Activated naive CD8-positive, alpha-beta T cell treated with anti-CD3 and anti-CD28 coated beads, Interleukin-2, amount 10 ng/mL, durations not matched to agents 7 days and 5 days (primary cell): ENCODE data around the gene PAX3. TPM values are rescaled to one million over a fixed set of nuclear protein-coding genes. Genes with fewer than 3 reads are reported as not detected.
"Not testable (repeated sequence)": the region's sequence is repeated elsewhere in the genome, so short reads cannot be mapped to it uniquely, and the experiment has no call there.

Experiments used
- ATAC-seq: fragments of 150-1000 bp; cut with Tn5 transposase; one replicate; pipeline ENCODE4 v1.10.0; 2021; ENCODE audit warnings: low read depth, moderate library complexity
- POLR2A ChIA-PET: fragments of 350-600 bp; sonication (Branson Sonifier 250); formaldehyde crosslinking; loops from one replicate; lab custom pipeline; 2021; ENCODE audit warnings: antibody characterized with exemption; lab: Charles Lee
- DNase-seq: peaks from one replicate; pipeline ENCODE4 v3.0.0; 2021
- H3K27ac Mint-ChIP-seq: one replicate; pipeline ENCODE4 v1.8.0; 2022; ENCODE audit warnings: mild to moderate bottlenecking, mixed read lengths
- H3K27me3 Mint-ChIP-seq: one replicate; pipeline ENCODE4 v1.8.0; 2022; ENCODE audit warnings: mild to moderate bottlenecking, moderate library complexity, mixed read lengths
- H3K36me3 Mint-ChIP-seq: one replicate; pipeline ENCODE4 v1.8.0; 2021; ENCODE audit warnings: mild to moderate bottlenecking, mixed read lengths
- H3K4me1 Mint-ChIP-seq: one replicate; pipeline ENCODE4 v1.8.0; 2021; ENCODE audit warnings: mixed read lengths
- H3K4me3 Mint-ChIP-seq: one replicate; pipeline ENCODE4 v1.8.0; 2022; ENCODE audit warnings: mild to moderate bottlenecking, moderate library complexity, mixed read lengths
- H3K9me3 Mint-ChIP-seq: one replicate; pipeline ENCODE4 v1.8.0; 2021; ENCODE audit warnings: mixed read lengths
- total RNA-seq, 2 experiments: library from RNA; stranded (reverse); gene quantifications; one replicate each; pipeline ENCODE4 v1.2.3, GENCODE V29; 2021

PAX3 gene
- total RNA-seq, 2 experiments from 2014 or later = not detected

- Mint-ChIP-seq H3K4me3 (no peak overlapping the region), H3K27ac (no peak overlapping the region), H3K9me3 (no peaks in the 10 kb centered on the region), H3K36me3 (no peaks in the 10 kb centered on the region), H3K27me3 (peaks cover 2% of the 10 kb centered on the region), H3K4me1 (no peaks in the 10 kb centered on the region)
- DNase-seq (no peak), ATAC-seq (no peak)
- POLR2A ChIA-PET = no interaction called here
Observed at GRCh38 chr2:222179592-222179991, 119.2 kb downstream of the PAX3 start.

- H3K36me3 Mint-ChIP-seq = no peaks in the 10 kb centered on the region
- DNase-seq (no peak), ATAC-seq (no peak)
- H3K27me3 Mint-ChIP-seq = peaks cover 2% of the 10 kb centered on the region
- POLR2A ChIA-PET = no interaction called here
- no peak overlapping the region for H3K27ac Mint-ChIP-seq
- H3K9me3 Mint-ChIP-seq = no peaks in the 10 kb centered on the region
- H3K4me1 Mint-ChIP-seq = no peaks in the 10 kb centered on the region
- no peak overlapping the region for H3K4me3 Mint-ChIP-seq
Observed at GRCh38 chr2:222178450-222178849, 120.3 kb downstream of the PAX3 start.

GRCh38 chr2:222176890-222177289, 121.9 kb downstream of the PAX3 start:
- peaks cover 2% of the 10 kb centered on the region for H3K27me3 Mint-ChIP-seq
- H3K9me3 Mint-ChIP-seq = peaks cover under 1% of the 10 kb centered on the region
- ATAC-seq (no peak), DNase-seq (no peak)
- H3K36me3 Mint-ChIP-seq = no peaks in the 10 kb centered on the region
- H3K27ac Mint-ChIP-seq = no peak overlapping the region
- no peaks in the 10 kb centered on the region for H3K4me1 Mint-ChIP-seq
- POLR2A ChIA-PET = no interaction called here
- no peak overlapping the region for H3K4me3 Mint-ChIP-seq

GRCh38 chr2:222174450-222174849, 124.3 kb downstream of the PAX3 start:
- Mint-ChIP-seq H3K4me3 (no peak overlapping the region), H3K4me1 (no peaks in the 10 kb centered on the region)

GRCh38 chr2:222169346-222169745, 129.5 kb downstream of the PAX3 start:
- Mint-ChIP-seq H3K4me3 (no peak overlapping the region), H3K36me3 (no peaks in the 10 kb centered on the region), H3K27ac (no peak overlapping the region), H3K9me3 (peaks cover 4% of the 10 kb centered on the region), H3K4me1 (no peaks in the 10 kb centered on the region), H3K27me3 (no peaks in the 10 kb centered on the region)
- DNase-seq = no peak
- POLR2A ChIA-PET = no interaction called here
- ATAC-seq = no peak

More at GRCh38 chr2:222174450-222174849, 124.3 kb downstream of the PAX3 start:
- Mint-ChIP-seq H3K36me3 (no peaks in the 10 kb centered on the region), H3K27ac (no peak overlapping the region), H3K9me3 (peaks cover 4% of the 10 kb centered on the region), H3K27me3 (no peaks in the 10 kb centered on the region)
- POLR2A ChIA-PET = no interaction called here
- no peak for DNase-seq
- no peak for ATAC-seq

- Mint-ChIP-seq H3K9me3 (peaks cover 4% of the 10 kb centered on the region), H3K27ac (no peak overlapping the region), H3K4me1 (no peaks in the 10 kb centered on the region), H3K4me3 (no peak overlapping the region), H3K36me3 (no peaks in the 10 kb centered on the region), H3K27me3 (no peaks in the 10 kb centered on the region)
- DNase-seq = no peak
- POLR2A ChIA-PET = no interaction called here
- ATAC-seq = no peak
Observed at GRCh38 chr2:222167762-222168161, 131.0 kb downstream of the PAX3 start.

GRCh38 chr2:222160944-222161343, 137.9 kb downstream of the PAX3 start:
- DNase-seq (no peak), ATAC-seq (no peak)
- H3K4me1 Mint-ChIP-seq = no peaks in the 10 kb centered on the region
- H3K4me3 Mint-ChIP-seq = no peak overlapping the region
- H3K9me3 Mint-ChIP-seq = peaks cover 1% of the 10 kb centered on the region
- H3K27ac Mint-ChIP-seq = no peak overlapping the region
- H3K27me3 Mint-ChIP-seq = no peaks in the 10 kb centered on the region
- H3K36me3 Mint-ChIP-seq = no peaks in the 10 kb centered on the region
- POLR2A ChIA-PET = no interaction called here

- no peaks in the 10 kb centered on the region for H3K27me3 Mint-ChIP-seq
- POLR2A ChIA-PET = no interaction called here
- ATAC-seq (no peak), DNase-seq (no peak)
- H3K4me1 Mint-ChIP-seq = no peaks in the 10 kb centered on the region
- H3K9me3 Mint-ChIP-seq = peaks cover 1% of the 10 kb centered on the region
- H3K36me3 Mint-ChIP-seq = no peaks in the 10 kb centered on the region
- H3K4me3 Mint-ChIP-seq = no peak overlapping the region
- no peak overlapping the region for H3K27ac Mint-ChIP-seq
Observed at GRCh38 chr2:222160125-222160524, 138.7 kb downstream of the PAX3 start.

- Mint-ChIP-seq H3K36me3 (no peaks in the 10 kb centered on the region), H3K4me1 (no peaks in the 10 kb centered on the region), H3K4me3 (no peak overlapping the region), H3K27me3 (no peaks in the 10 kb centered on the region), H3K9me3 (peaks cover 1% of the 10 kb centered on the region), H3K27ac (no peak overlapping the region)
- POLR2A ChIA-PET = no interaction called here
- ATAC-seq (no peak), DNase-seq (no peak)
Observed at GRCh38 chr2:222159221-222159620, 139.6 kb downstream of the PAX3 start.

- H3K9me3 Mint-ChIP-seq, H3K4me3 Mint-ChIP-seq, H3K27ac Mint-ChIP-seq, DNase-seq, ATAC-seq, H3K36me3 Mint-ChIP-seq, H3K27me3 Mint-ChIP-seq, H3K4me1 Mint-ChIP-seq, POLR2A ChIA-PET: not testable (repeated sequence)
Observed at GRCh38 chr2:222155003-222155664, 143.7 kb downstream of the PAX3 start.

Other genes starting within 250 kb of the PAX3 start
- gene SGPP2, start 125.5 kb upstream of the PAX3 start, total RNA-seq = 1 to 10 TPM in 1 of 2 experiments, under 1 TPM in 1; 0.89 to 1.2 TPM